GM23248 (cell line): Measurements from ENCODE around the gene ZNF831. TPM values are rescaled to one million over a fixed set of nuclear protein-coding genes. Genes with fewer than 3 reads are reported as not detected.

Source experiments
- DNase-seq: peaks from one replicate; pipeline ENCODE4 v3.0.0-alpha.2; 2015
- H2AFZ ChIP-seq: fragments of 200-600 bp; sonication (generic); 2 replicates; pipeline ENCODE4 v1.6.1; 2016; ENCODE audit warnings: antibody characterized with exemption
- H3F3A ChIP-seq: fragments of 200-600 bp; sonication (generic); 2 replicates; pipeline ENCODE4 v1.6.1; 2016; ENCODE audit warnings: mild to moderate bottlenecking, antibody characterized with exemption, mixed run types; ENCODE audit not compliant: insufficient read depth
- H3K27ac ChIP-seq: fragments of 200-600 bp; sonication (generic); 2 replicates; pipeline ENCODE4 v1.5.1; 2016; ENCODE audit warnings: mild to moderate bottlenecking
- H3K27me3 ChIP-seq: fragments of 200-600 bp; sonication (generic); replicated peaks from 2 replicates; pipeline ENCODE4 v1.6.1; 2016; ENCODE audit warnings: mild to moderate bottlenecking; ENCODE audit not compliant: insufficient read depth
- H3K36me3 ChIP-seq: fragments of 200-600 bp; sonication (generic); 2 replicates; pipeline ENCODE4 v1.6.1; 2016; ENCODE audit warnings: low read depth, mild to moderate bottlenecking
- H3K4me1 ChIP-seq: fragments of 200-600 bp; sonication (generic); 2 replicates; pipeline ENCODE4 v1.6.1; 2016; ENCODE audit warnings: mild to moderate bottlenecking; ENCODE audit not compliant: insufficient read depth
- H3K4me2 ChIP-seq: fragments of 200-600 bp; sonication (generic); one replicate; pipeline ENCODE4 v1.6.1; 2016; ENCODE audit warnings: mild to moderate bottlenecking; ENCODE audit not compliant: unreplicated experiment
- H3K4me3 ChIP-seq: fragments of 200-600 bp; sonication (generic); 2 replicates; pipeline ENCODE4 v1.5.1; 2016; ENCODE audit warnings: mild to moderate bottlenecking
- H3K79me2 ChIP-seq: fragments of 200-600 bp; sonication (generic); 2 replicates; pipeline ENCODE4 v1.6.1; 2016; ENCODE audit warnings: mild to moderate bottlenecking; ENCODE audit not compliant: insufficient read depth
- H3K9ac ChIP-seq: fragments of 200-600 bp; sonication (generic); 2 replicates; pipeline ENCODE4 v1.6.1; 2016; ENCODE audit warnings: mild to moderate bottlenecking
- H3K9me2 ChIP-seq: fragments of 200-600 bp; sonication (generic); 2 replicates; pipeline ENCODE4 v1.6.1; 2016; ENCODE audit warnings: mixed run types, mild to moderate bottlenecking, moderate library complexity; ENCODE audit not compliant: insufficient read depth
- H3K9me3 ChIP-seq: fragments of 200-600 bp; sonication (generic); one replicate; pipeline ENCODE4 v1.6.1; 2017; ENCODE audit warnings: low read depth
- H4K20me1 ChIP-seq: fragments of 200-600 bp; sonication (generic); 2 replicates; pipeline ENCODE4 v1.6.0; 2016; ENCODE audit not compliant: insufficient read depth
- EZH2 ChIP-seq: fragments of 200-600 bp; sonication (generic); IDR thresholded peaks from 2 replicates; pipeline ENCODE4 v1.6.1; 2018; ENCODE audit warnings: antibody characterized with exemption, mild to moderate bottlenecking; ENCODE audit not compliant: insufficient read depth, poor library complexity, severe bottlenecking
- EZH2phosphoT487 ChIP-seq: fragments of 200-600 bp; sonication (generic); IDR thresholded peaks from 2 replicates; pipeline ENCODE4 v1.6.1; 2018; ENCODE audit warnings: antibody characterized with exemption, moderate library complexity, mild to moderate bottlenecking, low read depth; ENCODE audit not compliant: insufficient read depth
- WGBS, 2 experiments: methylation state at CpG; one replicate each; pipeline ENCODE4 v1.1.6; 2015 to 2017; ENCODE audit warnings: low lambda C conversion rate in 2 of 2, low coverage in 1 of 2; ENCODE audit errors: missing lambda C conversion rate in 2 of 2; 5-methylcytosine and 5-hydroxymethylcytosine counted together
- in situ Hi-C: fragments of 300-500 bp; cut with MboI; formaldehyde crosslinking; loops from 2 replicates; pipeline ENCODE4 v1.15.0; 2020
- polyA plus RNA-seq: library from polyadenylated mRNA; unstranded; fragments of >200 nt; fragmentation: Nextera tagmentation; extraction: Ambion mirVana; gene quantifications from 2 replicates; pipeline ENCODE4 v1.2.1, GENCODE V29; 2016
- total RNA-seq: library from RNA; depleted of rRNA; stranded (reverse); fragments of >200 nt; shearing (Covaris generic); gene quantifications from 2 replicates; pipeline ENCODE4 v1.2.3, GENCODE V29; 2014

Gene ZNF831
- total and polyA plus RNA-seq, 2 experiments from 2014 or later: not detected

DNA sequence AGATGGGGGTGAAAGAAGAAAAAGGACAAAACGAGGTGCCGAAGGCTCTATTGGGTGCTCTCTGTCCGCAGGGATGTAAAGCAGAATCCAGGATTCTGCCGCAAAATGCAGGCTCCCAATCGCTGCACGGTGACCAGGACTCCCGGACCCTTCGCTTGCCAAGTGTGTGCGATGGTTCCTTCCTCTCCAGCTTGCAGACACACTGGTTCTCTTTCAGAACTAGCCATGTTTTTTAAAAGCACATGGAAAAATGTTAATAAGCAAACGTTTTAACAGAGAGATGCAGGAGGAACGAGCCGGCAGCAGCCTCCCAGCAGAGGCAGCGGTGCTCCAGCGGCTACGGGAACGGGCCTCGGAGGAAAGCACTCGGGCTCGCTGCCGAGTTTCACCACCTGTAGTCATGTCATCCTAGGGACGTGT is 59.6 kb downstream of the ZNF831 start:
- H3K9ac ChIP-seq: no peak overlapping the region
- peak overlapping the region; percentile 75; the same call in 1 of the 2 replicates for H3K4me3 ChIP-seq
- peaks cover 5% of the 10 kb centered on the region for H3K4me1 ChIP-seq
- H3K9me2 ChIP-seq: no peaks in the 10 kb centered on the region
- in situ Hi-C loops: no loop called here
- H3K27ac ChIP-seq: no peak overlapping the region
- no peaks in the 10 kb centered on the region for H4K20me1 ChIP-seq
- 0 out of 2 replicates have a peak overlapping the region, but pooled peaks have one; percentile 94 for H2AFZ ChIP-seq
- peak overlapping the region; percentile 88 for H3K4me2 ChIP-seq
- peak; percentile 62 for TF ChIP-seq EZH2
- 0 out of 2 replicates have a peak, but pooled peaks have one; percentile 24 for TF ChIP-seq EZH2phosphoT487
- 11 to 12% methylated on average over 21 of the region's 21 CpGs for WGBS, 2 experiments
- no peaks in the 10 kb centered on the region for H3K36me3 ChIP-seq
- no peaks in the 10 kb centered on the region for H3F3A ChIP-seq
- peaks cover 68% of the 10 kb centered on the region for H3K27me3 ChIP-seq
- no peaks in the 10 kb centered on the region for H3K9me3 ChIP-seq
- DNase-seq: peak; percentile 36
- H3K79me2 ChIP-seq: no peaks in the 10 kb centered on the region

DNA sequence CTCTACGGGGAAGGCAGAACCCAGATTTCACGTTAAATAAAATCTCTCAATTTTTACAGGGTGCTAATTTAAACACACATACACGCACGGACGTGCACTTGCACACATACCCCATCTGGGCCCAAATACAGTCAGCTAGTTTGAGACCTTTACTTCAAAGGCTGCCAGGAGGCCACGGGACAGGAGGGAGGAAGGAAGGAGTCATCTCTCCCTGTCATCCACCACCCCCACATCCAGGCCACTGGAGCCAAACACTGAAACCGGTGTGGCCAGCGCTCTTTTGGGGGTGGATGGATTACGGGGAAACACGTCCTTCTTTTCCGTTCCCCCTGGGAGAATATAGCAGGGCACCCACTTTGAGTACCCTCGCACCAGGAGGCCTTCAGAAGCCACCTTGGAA is 60.1 kb downstream of the ZNF831 start:
- H3F3A ChIP-seq: no peaks in the 10 kb centered on the region
- H3K36me3 ChIP-seq: no peaks in the 10 kb centered on the region
- H3K27ac ChIP-seq: no peak overlapping the region
- DNase-seq: no peak
- no peak overlapping the region for H3K4me2 ChIP-seq
- H3K79me2 ChIP-seq: no peaks in the 10 kb centered on the region
- H3K4me3 ChIP-seq: no peak overlapping the region
- WGBS, 2 experiments: 75 to 76% methylated on average over 10 to 12 of the region's 12 CpGs
- H2AFZ ChIP-seq: no peak overlapping the region
- H4K20me1 ChIP-seq: no peaks in the 10 kb centered on the region
- in situ Hi-C loops: no loop called here
- no peaks in the 10 kb centered on the region for H3K9me3 ChIP-seq
- H3K4me1 ChIP-seq: peaks cover 5% of the 10 kb centered on the region
- TF ChIP-seq EZH2phosphoT487: no peak
- no peak for TF ChIP-seq EZH2
- no peaks in the 10 kb centered on the region for H3K9me2 ChIP-seq
- peaks cover 68% of the 10 kb centered on the region for H3K27me3 ChIP-seq
- H3K9ac ChIP-seq: no peak overlapping the region

DNA sequence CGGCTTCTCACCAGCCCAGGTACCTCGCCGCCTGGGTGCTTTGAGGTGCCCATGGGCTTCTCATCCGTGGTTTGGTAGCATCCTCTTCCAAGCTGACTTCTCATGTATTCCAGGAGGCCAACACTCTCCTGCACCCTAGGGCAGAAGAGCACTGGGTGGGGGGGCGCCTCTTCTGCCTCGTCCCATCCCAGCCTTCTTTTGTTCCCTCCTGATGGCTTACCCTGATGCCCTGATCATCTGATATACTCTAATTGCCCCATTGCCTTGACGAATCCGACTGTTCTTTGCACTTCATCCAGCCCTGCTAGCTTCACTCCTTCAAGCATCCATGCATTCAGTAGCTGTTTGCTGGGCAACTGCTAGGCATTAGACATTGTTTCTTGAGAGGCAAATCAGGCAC is 60.6 kb downstream of the ZNF831 start:
- Histone ChIP-seq H3K9ac (no peak overlapping the region), H3K36me3 (no peaks in the 10 kb centered on the region), H3K9me3 (no peaks in the 10 kb centered on the region), H3K4me1 (peaks cover 5% of the 10 kb centered on the region), H3K4me3 (no peak overlapping the region), H4K20me1 (no peaks in the 10 kb centered on the region), H3K27ac (no peak overlapping the region), H3K4me2 (no peak overlapping the region), H3K9me2 (no peaks in the 10 kb centered on the region), H2AFZ (no peak overlapping the region), H3K27me3 (peaks cover 68% of the 10 kb centered on the region), H3F3A (no peaks in the 10 kb centered on the region), H3K79me2 (no peaks in the 10 kb centered on the region)
- WGBS, 2 experiments: 59 to 65% methylated on average over 8 of the region's 8 CpGs
- DNase-seq: no peak
- no peak for TF ChIP-seq EZH2phosphoT487
- no peak for TF ChIP-seq EZH2
- in situ Hi-C loops: no loop called here

DNA sequence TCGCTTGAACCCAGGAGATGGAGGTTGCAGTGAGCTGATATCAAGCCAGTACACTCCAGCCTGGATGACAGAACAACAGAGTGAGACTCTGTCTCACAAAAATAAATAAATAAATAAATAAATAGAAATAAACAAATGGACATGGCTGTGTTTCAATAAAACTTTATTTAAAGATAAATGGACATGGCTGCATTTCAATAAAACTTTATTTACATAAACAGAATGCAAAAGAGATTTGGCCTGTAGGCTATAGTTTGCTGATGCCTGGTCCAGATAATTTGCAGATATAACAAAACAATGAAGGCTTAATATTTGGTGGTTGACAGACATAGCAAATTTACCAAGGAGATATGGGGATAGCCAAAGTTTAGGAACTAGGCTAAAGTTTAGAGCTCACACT is 66.8 kb downstream of the ZNF831 start:
- Histone ChIP-seq H3K4me3 (no peak overlapping the region), H3K9ac (no peak overlapping the region), H3K27me3 (peaks cover 35% of the 10 kb centered on the region), H3K4me2 (no peak overlapping the region), H3F3A (no peaks in the 10 kb centered on the region), H3K27ac (no peak overlapping the region), H4K20me1 (no peaks in the 10 kb centered on the region), H3K79me2 (no peaks in the 10 kb centered on the region), H2AFZ (no peak overlapping the region), H3K9me2 (no peaks in the 10 kb centered on the region), H3K36me3 (no peaks in the 10 kb centered on the region), H3K4me1 (no peaks in the 10 kb centered on the region), H3K9me3 (no peaks in the 10 kb centered on the region)
- 71 to 72% methylated on average over 1 of the region's 1 CpG for WGBS, 2 experiments
- in situ Hi-C loops: no loop called here
- TF ChIP-seq EZH2phosphoT487 (no peak), EZH2 (no peak)
- DNase-seq: no peak
